SK-N-MC (cell line): ENCODE measurements around the gene SIL1.

Experiments
- DNase-seq: peaks from one replicate; pipeline ENCODE4 v3.0.0-alpha.2; 2011; ENCODE audit warnings: low read depth, low spot score
- H3K27ac ChIP-seq: fragments of 200-600 bp; sonication (generic); 2 replicates; pipeline ENCODE4 v1.5.1; 2016; ENCODE audit warnings: mixed run types
- H3K36me3 ChIP-seq: fragments of 200-600 bp; sonication (generic); 2 replicates; pipeline ENCODE4 v1.6.1; 2017; ENCODE audit warnings: antibody characterized with exemption, low read length, mixed read lengths; ENCODE audit not compliant: insufficient read depth
- H3K4me3 ChIP-seq: fragments of 200-600 bp; sonication (generic); 2 replicates; pipeline ENCODE4 v1.5.1; 2016
- H3K9ac ChIP-seq: fragments of 200-600 bp; sonication (generic); 2 replicates; pipeline ENCODE4 v1.8.0; 2017; ENCODE audit warnings: mixed run types, mixed read lengths; ENCODE audit not compliant: insufficient read length
- H3K9me3 ChIP-seq: fragments of 200-600 bp; sonication (generic); 2 replicates; pipeline ENCODE4 v1.6.1; 2017; ENCODE audit warnings: low read depth, mild to moderate bottlenecking, antibody characterized with exemption, low read length, moderate library complexity, mixed read lengths
- EZH2 ChIP-seq: fragments of 200-600 bp; sonication (generic); IDR thresholded peaks from one replicate; pipeline ENCODE4 v1.6.1; 2017; ENCODE audit warnings: antibody characterized with exemption
- FOXP2 ChIP-seq: optimal IDR thresholded peaks from 2 replicates; pipeline ENCODE3; 2011; ENCODE audit warnings: mild to moderate bottlenecking, moderate library complexity; ENCODE audit not compliant: insufficient read depth; ENCODE audit errors: extremely low read length, control extremely low read depth
- POLR2AphosphoS5 ChIP-seq: IDR thresholded peaks from 2 replicates; pipeline ENCODE4 v1.6.1; 2012; ENCODE audit warnings: mild to moderate bottlenecking, low read depth, low read length, borderline replicate concordance

The SIL1 gene

DNA sequence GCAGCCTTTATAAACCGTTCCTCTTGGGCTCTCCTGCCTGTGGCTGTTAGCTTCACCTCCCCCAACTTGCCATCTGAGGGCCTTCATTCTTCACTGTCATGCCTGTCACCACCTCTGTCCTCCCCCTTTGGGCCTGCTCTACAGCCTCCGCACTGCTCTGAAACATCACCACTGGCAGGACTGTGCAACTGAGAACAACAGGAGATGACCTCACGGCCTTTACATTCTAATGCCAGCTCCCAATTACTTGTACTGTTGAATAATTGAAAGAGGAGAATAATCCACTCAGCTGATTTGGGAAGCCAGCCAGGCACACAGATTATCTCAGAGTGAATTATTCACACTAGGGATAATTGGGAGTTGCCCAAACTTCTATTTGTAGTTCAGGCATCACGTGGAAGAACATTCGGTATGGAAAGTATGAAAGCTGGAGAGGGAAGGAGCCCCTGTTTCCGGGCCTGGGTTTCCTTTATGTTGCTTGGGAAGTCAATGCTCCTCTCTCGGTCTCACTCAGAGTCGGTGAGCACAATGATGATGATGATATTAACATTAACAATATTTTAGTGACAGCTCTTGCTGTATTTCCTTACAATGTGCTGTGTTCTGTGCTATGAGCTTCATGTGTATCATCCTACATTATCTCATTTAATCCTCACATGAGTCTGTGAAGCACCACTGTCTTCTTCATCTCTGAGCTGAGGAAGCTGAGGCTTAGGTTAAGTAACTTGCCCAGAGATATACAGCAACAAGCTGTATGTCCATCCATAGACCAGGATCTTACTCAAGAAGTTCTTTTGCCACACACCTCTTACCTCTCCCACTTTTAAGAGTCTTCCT is 223.7 kb downstream of the SIL1 start:
- no peak overlapping the region for H3K4me3 ChIP-seq
- no peaks in the 10 kb centered on the region for H3K9me3 ChIP-seq
- H3K9ac ChIP-seq: no peak overlapping the region
- H3K36me3 ChIP-seq: no peaks in the 10 kb centered on the region
- DNase-seq: no peak
- no peak overlapping the region for H3K27ac ChIP-seq
- TF ChIP-seq EZH2 (no peak), POLR2AphosphoS5 (no peak), FOXP2 (no peak)

DNA sequence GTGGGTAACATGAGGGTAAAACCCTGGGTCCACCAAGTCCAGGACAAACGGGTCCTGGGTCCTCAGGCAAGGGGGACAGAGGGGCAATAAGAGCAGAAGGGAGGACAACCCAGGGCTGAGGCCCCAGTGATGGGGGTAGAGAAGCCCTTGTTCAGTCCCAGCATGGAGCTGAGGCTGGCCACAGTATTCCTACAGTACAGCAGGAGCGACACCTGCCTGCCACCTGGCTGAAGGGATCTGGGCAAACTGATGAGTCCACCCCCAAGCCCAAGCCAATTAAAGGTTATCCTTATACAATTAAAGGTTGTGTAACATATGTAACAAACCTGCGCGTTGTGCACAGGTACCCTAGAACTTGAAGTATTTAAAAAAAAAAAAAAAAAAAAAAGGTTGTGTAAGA is 225.3 kb downstream of the SIL1 start:
- H3K36me3 ChIP-seq: no peaks in the 10 kb centered on the region
- no peaks in the 10 kb centered on the region for H3K9me3 ChIP-seq
- no peak for DNase-seq
- TF ChIP-seq EZH2 (no peak), POLR2AphosphoS5 (no peak), FOXP2 (no peak)
- H3K4me3 ChIP-seq: no peak overlapping the region
- peak overlapping the region; percentile 27 for H3K9ac ChIP-seq
- no peak overlapping the region for H3K27ac ChIP-seq

DNA sequence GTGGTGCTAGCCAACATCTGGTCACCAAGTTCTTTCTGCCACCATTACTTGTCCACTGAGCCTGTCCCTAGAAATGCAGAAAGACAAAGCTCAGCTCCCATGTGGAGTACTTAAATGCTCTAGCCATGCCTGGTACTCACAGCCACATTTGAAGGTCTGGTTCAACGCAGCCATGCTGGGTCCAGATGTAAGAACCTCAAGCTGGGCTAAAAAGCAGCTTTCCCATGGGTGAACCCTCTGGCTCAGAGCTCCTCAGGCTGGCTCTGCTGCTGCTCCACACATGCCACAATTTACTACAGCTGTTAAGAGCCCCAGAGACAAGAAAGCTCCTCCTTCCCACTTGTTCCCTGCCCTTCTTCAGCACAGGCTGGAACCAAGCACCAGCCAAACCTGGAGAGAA is 225.9 kb downstream of the SIL1 start:
- H3K9ac ChIP-seq: peak overlapping the region; percentile 27
- H3K4me3 ChIP-seq: no peak overlapping the region
- no peak for TF ChIP-seq EZH2
- no peak for TF ChIP-seq POLR2AphosphoS5
- no peak for TF ChIP-seq FOXP2
- no peaks in the 10 kb centered on the region for H3K36me3 ChIP-seq
- no peak for DNase-seq
- H3K27ac ChIP-seq: no peak overlapping the region
- no peaks in the 10 kb centered on the region for H3K9me3 ChIP-seq

DNA sequence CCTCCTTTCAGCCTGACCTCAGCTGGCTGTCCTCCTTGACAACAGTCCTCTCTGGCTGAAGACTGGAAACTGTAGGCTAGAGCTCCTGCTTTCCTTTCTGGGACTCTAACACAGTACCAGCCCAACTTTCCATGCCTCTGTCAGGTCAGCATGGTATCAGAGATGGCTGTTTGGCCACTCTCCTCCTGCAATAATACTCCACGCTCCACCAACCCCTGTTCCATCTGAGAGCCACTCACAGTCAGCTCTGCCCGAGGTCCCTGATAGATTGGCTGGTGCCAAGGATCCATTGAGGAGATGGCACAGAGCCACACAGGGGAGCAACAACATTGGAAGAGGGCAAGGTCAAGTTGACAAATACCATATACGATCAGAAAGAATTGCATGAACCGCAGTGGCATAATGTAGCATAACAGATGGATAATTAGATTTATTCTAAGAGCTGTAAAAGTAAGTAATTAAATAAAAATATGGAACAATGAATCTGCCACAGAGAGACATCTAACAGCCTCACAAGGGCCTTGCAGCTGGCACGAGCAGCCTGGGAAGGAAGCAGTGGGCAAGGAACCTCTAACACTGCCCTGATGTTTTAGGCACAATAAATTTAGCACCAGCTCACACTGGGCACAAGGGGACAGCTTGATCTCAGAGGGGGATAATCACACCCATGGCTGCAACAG is 228.7 kb downstream of the SIL1 start:
- H3K9ac ChIP-seq: no peak overlapping the region
- H3K27ac ChIP-seq: no peak overlapping the region
- H3K9me3 ChIP-seq: no peaks in the 10 kb centered on the region
- H3K4me3 ChIP-seq: no peak overlapping the region
- no peak for DNase-seq
- H3K36me3 ChIP-seq: no peaks in the 10 kb centered on the region
- TF ChIP-seq POLR2AphosphoS5 (no peak), EZH2 (no peak), FOXP2 (no peak)

DNA sequence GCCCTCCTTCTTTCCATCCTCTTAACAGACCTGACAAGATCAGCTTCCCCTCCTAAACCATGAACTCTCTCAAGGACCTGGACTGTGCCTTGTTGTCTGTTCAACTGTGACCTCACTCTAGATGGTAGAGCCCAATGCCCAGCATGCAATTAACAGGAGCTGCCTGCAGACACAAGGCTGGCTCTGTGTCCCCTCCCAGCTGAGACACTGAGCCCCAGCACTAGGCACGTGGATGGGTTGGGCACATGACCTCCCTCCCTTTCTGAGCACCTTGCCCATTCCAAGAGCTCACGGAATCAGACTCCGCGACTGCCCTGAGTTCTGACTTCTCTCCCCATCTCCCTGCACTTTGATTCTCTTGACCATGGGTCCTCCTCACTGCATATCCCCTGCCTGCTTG is 229.6 kb downstream of the SIL1 start:
- Histone ChIP-seq H3K4me3 (no peak overlapping the region), H3K36me3 (no peaks in the 10 kb centered on the region), H3K9me3 (no peaks in the 10 kb centered on the region), H3K9ac (no peak overlapping the region), H3K27ac (no peak overlapping the region)
- no peak for DNase-seq
- no peak for TF ChIP-seq FOXP2
- TF ChIP-seq EZH2: no peak
- no peak for TF ChIP-seq POLR2AphosphoS5

DNA sequence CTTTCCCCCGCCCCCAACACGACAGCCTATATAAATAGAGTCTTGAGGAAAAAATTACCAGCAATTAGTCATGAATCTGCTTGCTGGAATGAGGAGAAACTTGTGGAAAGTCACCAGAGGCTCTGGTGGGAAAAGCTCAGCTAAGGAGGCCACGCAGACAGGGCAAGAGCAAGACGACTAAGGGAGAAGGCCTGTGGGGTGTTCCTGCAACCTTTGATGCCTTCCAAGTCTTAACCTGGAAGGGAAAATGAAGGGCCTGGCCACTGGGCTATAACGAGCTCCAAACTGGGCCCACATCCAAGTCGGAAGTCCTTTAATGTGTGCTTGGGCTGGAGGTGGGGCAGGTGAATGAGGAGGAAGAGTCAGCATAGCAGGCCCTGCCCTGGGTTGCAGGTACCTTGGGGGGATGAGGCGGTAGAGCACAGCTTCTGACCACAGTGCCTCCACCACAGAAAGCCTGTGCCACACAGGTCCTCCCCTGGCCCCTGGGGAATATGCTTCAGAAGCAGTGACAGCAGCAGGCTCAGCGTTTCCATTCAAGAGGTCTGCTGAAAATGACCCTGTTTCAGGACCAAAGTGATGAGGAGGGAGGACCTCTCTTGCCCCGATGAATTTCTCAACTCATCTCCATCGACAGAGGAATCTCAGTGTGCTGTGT is 230.2 kb downstream of the SIL1 start:
- Histone ChIP-seq H3K27ac (no peak overlapping the region), H3K4me3 (no peak overlapping the region), H3K9ac (no peak overlapping the region), H3K36me3 (no peaks in the 10 kb centered on the region), H3K9me3 (no peaks in the 10 kb centered on the region)
- TF ChIP-seq POLR2AphosphoS5: no peak
- TF ChIP-seq FOXP2: no peak
- TF ChIP-seq EZH2: no peak
- DNase-seq: no peak

DNA sequence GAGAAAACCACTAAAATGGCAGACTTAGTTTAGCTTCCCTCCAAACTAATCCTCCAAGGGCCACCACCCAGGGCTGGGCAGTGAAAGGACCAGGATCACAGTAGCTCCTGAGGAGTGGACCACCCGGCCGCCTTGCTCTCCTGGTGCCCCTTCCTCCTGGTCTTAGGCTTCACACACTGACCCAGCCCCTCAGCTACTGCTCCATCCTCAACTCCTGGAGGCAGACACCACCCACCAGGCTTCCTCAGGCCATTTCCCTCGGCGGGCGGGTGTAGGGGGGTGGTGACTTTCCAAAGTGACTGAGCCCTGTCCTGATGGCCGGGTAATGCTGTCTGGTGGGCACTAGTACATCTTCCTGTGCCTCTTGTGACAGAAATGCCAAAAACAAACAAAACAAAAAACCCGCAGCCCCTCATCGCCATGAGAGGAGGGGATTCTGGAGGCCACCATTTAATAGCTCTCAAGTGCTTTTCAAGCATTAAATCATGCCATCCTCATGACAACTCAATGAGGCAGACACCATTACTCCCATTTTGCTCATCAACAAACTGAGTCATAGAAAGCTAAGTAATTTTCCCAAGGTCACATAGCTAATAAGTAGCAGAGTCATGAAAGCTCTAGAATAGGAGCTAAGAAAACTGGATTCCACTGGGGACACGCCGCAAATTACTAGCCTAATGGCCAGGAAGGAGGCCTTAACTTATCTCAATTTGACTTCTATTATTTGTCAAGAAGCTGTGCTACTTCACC is 231.8 kb downstream of the SIL1 start:
- TF ChIP-seq POLR2AphosphoS5 (no peak), EZH2 (no peak), FOXP2 (no peak)
- no peak overlapping the region for H3K9ac ChIP-seq
- no peak for DNase-seq
- no peak overlapping the region for H3K4me3 ChIP-seq
- H3K36me3 ChIP-seq: no peaks in the 10 kb centered on the region
- no peak overlapping the region for H3K27ac ChIP-seq
- no peaks in the 10 kb centered on the region for H3K9me3 ChIP-seq

DNA sequence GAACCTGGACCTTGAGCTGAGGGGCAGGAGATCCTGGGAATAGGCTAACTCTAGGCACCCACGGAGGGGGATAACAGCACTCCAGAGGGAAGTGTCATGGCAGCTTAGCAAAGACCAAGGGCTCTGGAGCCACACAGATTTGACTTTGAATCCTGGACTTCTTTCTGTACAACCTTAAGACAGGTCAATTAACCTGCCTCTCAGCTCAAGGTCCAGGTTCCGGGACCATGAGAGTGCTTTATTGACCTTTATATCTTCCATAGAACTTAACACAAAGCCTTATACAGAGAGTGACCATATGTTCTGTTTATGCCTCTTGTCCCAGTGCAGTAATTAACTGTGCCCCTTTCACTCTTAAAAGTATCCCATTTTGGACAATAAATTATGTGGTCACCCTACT is 232.5 kb downstream of the SIL1 start:
- Histone ChIP-seq H3K9ac (no peak overlapping the region), H3K4me3 (no peak overlapping the region), H3K36me3 (no peaks in the 10 kb centered on the region), H3K9me3 (no peaks in the 10 kb centered on the region), H3K27ac (no peak overlapping the region)
- TF ChIP-seq POLR2AphosphoS5: no peak
- TF ChIP-seq FOXP2: no peak
- TF ChIP-seq EZH2: no peak
- DNase-seq: no peak

DNA sequence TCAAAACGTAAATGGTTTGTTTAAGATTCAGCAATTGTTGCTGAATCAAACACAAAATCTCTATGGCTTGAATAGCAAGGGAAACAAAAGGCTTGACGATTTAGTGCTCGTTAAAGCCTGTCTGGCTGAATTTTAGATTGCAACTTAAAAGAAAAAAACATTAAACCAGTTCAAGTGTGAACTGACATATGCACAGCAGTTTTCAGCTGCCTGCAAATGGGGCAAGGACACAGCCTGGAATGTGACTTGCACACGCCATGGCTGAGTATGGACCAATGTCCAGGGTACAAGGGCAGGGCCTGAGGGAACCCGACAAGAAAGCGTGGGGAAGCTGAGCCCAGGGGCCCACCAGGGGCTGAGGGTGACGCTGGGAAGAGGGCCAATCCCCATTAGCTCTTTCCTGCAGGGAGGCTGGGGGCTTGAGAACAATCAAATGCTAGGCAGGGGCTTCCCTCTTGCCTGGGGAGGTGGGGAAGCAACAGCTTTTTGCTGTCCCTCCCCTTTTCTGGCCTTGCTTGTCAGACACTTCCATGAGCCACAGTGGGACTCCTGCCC is 233.4 kb downstream of the SIL1 start:
- Histone ChIP-seq H3K36me3 (no peaks in the 10 kb centered on the region), H3K9me3 (no peaks in the 10 kb centered on the region), H3K4me3 (peak overlapping the region; percentile 17; the same call in 1 of the 2 replicates), H3K27ac (peak overlapping the region; percentile 84), H3K9ac (peak overlapping the region; percentile 56)
- TF ChIP-seq FOXP2: no peak
- no peak for TF ChIP-seq EZH2
- TF ChIP-seq POLR2AphosphoS5: no peak
- DNase-seq: no peak
